Measurements from ENCODE around the gene STING1.
"Not testable (repeated sequence)": the region's sequence is repeated elsewhere in the genome, so short reads cannot be mapped to it uniquely, and the experiment has no call there.

The STING1 gene

DNA sequence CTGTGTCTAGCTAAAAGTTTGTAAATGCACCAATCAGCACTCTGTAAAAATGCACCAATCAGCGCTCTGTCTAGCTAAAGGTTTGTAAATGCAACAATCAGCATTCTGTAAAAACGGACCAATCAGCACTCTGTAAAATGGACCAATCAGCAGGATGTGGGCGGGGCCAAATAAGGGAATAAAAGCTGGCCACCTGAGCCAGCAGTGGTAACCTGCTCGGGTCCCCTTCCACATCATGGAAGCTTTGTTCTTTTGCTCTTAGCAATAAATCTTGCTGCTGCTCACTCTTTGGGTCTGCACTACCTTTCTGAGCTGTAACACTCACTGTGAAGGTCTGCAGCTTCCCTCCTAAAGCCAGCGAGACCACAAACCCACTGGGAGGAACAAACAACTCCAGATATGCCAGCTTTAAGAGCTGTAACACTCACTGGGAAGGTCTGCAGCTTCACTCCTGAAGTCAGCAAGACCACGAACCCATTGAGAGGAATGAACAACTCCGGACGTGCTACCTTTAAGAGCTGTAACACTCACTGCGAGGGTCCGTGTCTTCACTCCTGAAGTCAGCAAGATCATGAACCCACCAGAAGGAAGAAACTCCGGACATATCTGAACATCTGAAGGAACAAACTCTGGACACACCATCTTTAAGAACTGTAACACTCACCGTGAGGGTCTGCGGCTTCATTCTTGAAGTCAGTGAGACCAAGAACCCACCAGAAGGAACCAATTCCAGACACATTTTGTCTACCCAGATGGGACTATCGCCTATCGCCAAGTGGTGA lies 20.7 kb upstream of the STING1 start:
- DNase-seq (ENCODE audit: low read depth in 2 of 2, low spot score in 1 of 2), result not testable (repeated sequence)

DNA sequence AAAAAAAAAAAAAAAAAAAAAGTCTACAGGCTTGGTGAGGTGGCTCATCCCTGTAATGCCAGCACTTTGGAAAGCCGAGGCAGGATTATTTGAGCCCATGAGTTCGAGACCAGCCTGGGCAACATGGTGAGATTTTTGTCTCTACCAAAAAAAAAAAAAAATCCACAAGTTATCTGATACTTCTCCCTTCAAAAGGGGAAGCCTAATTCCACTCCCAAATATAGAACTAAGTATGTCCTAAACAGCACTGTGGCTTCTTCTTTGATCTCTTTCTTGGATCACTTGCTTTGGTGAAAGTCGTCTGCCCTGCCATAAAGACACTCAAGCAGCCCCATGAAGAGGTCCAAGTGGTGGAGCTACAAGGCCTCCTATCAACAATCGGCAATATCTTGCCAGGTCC lies 18.8 kb upstream of the STING1 start:
- no peak for DNase-seq (ENCODE audit: low read depth in 2 of 2, low spot score in 1 of 2)

DNA sequence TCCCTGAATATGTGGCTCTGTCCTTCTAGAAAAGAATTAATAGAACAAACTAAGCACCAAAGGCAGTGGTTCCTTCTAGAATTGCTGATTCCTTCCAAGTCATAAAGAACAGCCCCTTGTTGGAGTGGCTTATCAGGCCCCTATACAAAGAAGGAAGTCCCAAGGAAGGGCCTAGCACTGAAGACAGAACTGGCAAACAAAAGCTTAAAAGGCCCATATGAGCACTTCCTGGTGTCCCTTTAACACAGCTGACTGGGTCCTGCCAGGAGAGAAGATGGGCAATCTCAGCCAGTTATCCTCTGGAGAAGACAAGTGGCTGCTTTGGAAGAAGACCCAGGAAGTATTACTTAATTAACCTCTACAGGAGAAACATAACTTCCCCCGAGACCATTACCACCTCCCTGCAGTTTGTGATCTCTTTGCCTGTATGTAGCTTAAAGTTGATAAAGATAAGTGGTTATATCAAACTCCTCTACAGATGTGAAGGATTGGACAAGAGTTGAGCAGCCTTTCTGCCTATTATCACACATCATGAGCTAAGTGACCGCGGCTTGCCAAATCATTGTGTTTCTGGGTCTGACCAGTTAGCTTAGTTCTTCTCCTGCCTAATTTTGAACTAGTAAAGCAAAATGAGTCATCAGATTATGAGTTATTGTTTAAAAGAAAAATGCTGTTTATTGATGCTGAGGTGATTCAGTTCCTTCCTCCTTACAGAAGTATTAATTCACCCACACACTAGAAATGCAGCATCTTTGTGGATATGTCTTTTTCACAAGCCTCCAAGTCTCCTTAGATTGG lies 13.3 kb upstream of the STING1 start:
- no peak for DNase-seq (ENCODE audit: low read depth in 2 of 2, low spot score in 1 of 2)

DNA sequence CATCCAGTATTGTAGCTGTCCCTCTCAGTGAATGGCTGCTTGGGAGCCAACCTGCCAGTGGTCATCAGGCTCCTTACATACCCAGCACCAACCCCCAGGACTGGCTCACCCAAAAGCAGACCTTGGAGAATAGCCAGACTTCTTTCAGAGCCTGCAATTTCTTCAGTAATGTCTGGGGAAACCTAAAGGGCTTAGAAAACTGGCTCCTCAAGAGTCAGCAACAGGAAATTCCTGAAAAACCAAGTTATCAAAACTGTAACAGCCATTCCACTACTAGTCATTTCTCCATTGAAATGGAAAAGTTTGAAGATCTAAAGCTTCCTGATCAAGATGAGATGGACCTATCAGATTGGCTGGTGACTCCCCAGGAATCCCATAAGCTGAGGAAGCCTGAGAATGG lies 12.3 kb upstream of the STING1 start:
- DNase-seq (ENCODE audit: low read depth in 2 of 2, low spot score in 1 of 2), result no peak

DNA sequence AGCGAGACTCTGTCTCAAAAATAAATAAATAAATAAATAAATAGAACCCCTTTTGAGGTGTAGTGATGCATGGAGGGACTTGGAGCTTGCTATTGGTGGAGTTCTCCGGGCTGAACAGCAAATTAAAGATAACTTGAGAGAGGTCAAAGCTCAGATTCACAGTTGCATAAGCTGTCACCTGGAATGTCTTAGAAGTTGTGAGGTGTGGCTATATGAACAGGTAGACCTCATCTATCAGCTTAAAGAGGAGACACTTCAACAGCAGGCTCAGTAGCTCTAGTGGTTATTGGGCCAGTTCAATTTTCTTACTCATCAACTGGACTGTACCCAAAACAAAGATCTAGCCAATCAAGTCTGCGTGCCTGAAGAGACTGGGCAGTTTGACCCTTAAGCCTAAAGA lies 11.7 kb upstream of the STING1 start:
- DNase-seq (ENCODE audit: low read depth in 2 of 2, low spot score in 1 of 2), result no peak

GRCh38 chr5:139492700-139493192 lies 10.2 kb upstream of the STING1 start:
- DNase-seq (ENCODE audit: low read depth in 2 of 2, low spot score in 1 of 2), result no peak

DNA sequence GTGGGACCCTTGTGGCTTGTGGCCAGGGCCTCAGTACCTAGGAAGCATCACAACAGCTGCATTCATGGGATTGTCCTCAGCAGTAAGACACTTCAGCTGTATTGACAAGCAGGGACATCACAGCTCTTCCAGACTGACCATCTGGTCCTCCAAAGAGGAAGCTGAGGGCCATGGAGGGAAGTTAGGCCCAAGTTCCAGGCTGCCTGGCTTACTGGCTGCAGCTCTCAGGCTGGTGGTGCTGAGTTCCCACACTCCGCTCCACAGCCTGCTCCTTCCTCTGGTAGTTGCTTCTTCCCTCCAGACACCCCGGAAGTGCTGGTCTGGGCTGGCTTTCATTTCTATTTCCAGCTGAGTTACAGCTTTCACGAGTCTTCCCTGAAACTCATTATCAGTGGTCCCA lies 5.7 kb upstream of the STING1 start:
- DNase-seq (ENCODE audit: low read depth in 2 of 2, low spot score in 1 of 2), result no peak

DNA sequence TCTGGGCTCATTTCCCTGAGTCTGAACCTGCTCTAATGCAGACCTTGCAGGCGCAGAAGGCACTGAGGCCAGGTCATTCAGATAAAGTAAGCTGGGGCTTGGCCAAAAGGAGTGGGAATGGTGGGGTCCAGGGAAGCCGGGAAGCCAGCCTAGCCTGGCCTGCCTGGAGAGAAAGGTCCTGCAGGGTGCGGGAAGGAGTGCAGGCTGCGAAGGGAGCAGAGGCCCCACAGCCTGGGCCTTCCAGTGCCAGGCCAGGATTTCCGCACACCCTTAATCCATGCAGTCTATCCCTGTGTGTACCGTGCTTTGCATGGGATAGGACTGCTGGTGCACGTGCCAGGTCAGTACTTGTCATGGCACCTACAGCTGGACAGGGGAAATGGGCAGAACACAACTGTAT lies 3.6 kb upstream of the STING1 start:
- no peak for DNase-seq (ENCODE audit: low read depth in 2 of 2, low spot score in 1 of 2)

- DNase-seq (ENCODE audit: low read depth in 2 of 2, low spot score in 1 of 2), result not testable (repeated sequence)
These were observed 291 bp upstream of the STING1 start for GRCh38 chr5:139482890-139483208.

- no peak for DNase-seq (ENCODE audit: low read depth in 2 of 2, low spot score in 1 of 2)
These were observed 943 bp downstream of the STING1 start for GRCh38 chr5:139481580-139482049.

DNA sequence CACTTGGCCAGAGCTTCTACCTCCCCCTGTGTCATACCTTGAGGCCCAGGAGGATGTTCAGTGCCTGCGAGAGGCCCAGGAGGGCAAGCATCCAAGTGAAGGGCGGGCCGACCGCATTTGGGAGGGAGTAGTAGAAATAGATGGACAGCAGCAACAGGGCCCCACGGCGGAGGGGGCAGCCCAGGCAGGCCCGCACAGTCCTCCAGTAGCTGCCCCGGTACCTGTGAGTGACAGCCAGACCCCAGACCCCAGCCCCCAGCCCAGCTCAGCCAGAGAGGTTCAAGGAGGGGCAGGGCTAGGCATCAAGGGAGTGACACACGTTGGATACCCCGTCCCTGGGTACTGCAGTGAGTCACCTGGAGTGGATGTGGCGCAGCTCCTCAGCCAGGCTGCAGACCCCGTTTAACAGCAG lies 1.4 kb downstream of the STING1 start:
- no peak for DNase-seq (ENCODE audit: low read depth in 2 of 2, low spot score in 1 of 2)

GRCh38 chr5:139479729-139480128 lies 2.8 kb downstream of the STING1 start:
- DNase-seq (ENCODE audit: low read depth in 2 of 2, low spot score in 1 of 2), result not testable (repeated sequence)

DNA sequence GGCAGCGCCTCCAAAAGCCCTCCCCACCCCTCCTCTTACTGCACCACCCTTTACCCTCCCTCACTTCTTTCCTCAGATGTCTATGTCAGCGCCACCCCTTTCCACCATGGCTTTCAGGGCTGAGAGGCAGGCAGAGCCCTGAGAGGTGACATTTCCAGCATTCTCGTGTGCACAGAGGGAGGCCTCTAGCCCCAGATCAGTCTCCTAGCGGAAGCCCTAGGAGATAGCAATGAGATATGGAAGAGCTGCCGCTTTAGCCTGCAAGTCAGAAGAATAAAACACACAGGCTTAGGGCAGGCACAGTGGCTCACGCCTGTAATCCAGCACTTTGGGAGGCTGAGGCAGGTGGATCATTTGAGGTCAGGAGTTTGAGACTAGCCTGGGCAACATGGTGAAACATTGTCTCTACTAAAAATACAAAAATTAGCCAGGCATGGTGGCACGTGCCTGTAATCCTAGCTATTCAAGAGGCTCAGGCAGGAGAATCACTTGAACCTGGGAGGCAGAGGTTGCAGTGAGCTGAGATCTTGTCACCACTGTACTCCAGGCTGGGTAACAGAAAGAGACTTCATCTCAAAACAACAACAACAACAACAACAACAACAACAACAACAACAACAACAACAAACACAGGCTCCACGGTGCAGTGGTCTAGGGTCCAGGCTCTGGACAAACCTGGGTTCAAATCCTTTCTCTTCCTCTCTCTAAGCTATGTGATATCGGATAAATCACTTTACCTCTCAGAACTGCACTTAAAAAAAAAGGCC lies 3.7 kb downstream of the STING1 start:
- not testable (repeated sequence) for DNase-seq (ENCODE audit: low read depth in 2 of 2, low spot score in 1 of 2)

GRCh38 chr5:139475865-139476617 lies 6.5 kb downstream of the STING1 start:
- DNase-seq (ENCODE audit: low read depth in 2 of 2, low spot score in 1 of 2), result no peak

GRCh38 chr5:139474890-139475791 lies 7.4 kb downstream of the STING1 start:
- no peak for DNase-seq (ENCODE audit: low read depth in 2 of 2, low spot score in 1 of 2)

DNA sequence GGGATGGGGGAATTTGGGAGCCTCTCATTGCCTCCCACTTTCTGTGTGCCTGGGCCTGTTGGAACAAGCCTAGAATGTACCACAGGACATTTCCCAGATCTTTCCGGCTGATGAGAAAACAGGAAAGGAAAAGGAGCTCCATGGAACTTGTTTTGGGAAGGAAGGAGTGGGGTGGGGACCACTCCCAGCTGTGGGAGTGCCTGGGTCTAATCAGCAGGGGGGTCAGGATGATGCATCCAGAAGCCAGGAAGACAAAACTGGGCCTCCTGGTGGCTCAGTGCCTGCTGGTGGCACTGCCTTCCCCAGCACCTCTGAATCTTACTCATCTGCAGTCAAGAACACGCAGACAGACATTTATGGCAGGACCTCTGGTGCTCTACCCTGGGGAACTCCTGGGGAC lies 9.0 kb downstream of the STING1 start:
- no peak for DNase-seq (ENCODE audit: low read depth in 2 of 2, low spot score in 1 of 2)

- DNase-seq (ENCODE audit: low read depth in 2 of 2, low spot score in 1 of 2), result no peak
These were observed 9.5 kb downstream of the STING1 start for GRCh38 chr5:139473105-139473504.

- no peak for DNase-seq (ENCODE audit: low read depth in 2 of 2, low spot score in 1 of 2)
These were observed 10.1 kb downstream of the STING1 start for GRCh38 chr5:139472386-139473030.

- DNase-seq (ENCODE audit: low read depth in 2 of 2, low spot score in 1 of 2), result no peak
These were observed 11.7 kb downstream of the STING1 start, which contains the start of gene SMIM33 for GRCh38 chr5:139470821-139471300. Gene SMIM33, plus strand, starts transcription at chr5:139471004. Its CDS starts 118 bp downstream, at chr5:139471122.
